Measurements from ENCODE around the gene RAB11B. TPM values are rescaled to one million over a fixed set of nuclear protein-coding genes. Genes with fewer than 3 reads are reported as not detected.

The RAB11B gene
- total and polyA plus RNA-seq, 9 of the 15 experiments (the other 6 are each of a cell fraction or from before 2014, with no cell fraction given), result 0.74 to 71.0 (median 13.8) TPM

- TF ChIP-seq, protein P1, sequence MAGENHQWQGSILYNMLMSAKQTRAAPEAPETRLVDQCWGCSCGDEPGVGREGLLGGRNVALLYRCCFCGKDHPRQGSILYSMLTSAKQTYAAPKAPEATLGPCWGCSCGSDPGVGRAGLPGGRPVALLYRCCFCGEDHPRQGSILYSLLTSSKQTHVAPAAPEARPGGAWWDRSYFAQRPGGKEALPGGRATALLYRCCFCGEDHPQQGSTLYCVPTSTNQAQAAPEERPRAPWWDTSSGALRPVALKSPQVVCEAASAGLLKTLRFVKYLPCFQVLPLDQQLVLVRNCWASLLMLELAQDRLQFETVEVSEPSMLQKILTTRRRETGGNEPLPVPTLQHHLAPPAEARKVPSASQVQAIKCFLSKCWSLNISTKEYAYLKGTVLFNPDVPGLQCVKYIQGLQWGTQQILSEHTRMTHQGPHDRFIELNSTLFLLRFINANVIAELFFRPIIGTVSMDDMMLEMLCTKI (IDR thresholded peaks at IDR 0.05; ENCODE audit: partially characterized antibody), result no peak
- TF ChIP-seq HDAC3 (IDR thresholded peaks at IDR 0.05; ENCODE audit: borderline replicate concordance, partially characterized antibody), result no peak
- TF ChIP-seq THAP12 (CRISPR knock-in tag; IDR thresholded peaks at IDR 0.05), result no peak
- TF ChIP-seq SETDB1 (IDR thresholded peaks at IDR 0.05; ENCODE audit: low read length), result no peak
- TF ChIP-seq MYNN (IDR thresholded peaks at IDR 0.05), result peak; percentile 38; the same call in 1 of the 2 replicates
- TF ChIP-seq MYNN (CRISPR knock-in tag; IDR thresholded peaks at IDR 0.05), result no peak
- 0 out of 2 replicates have a peak, but pooled peaks have one; percentile 6 for TF ChIP-seq PTBP1 (IDR thresholded peaks at IDR 0.05; ENCODE audit: low read depth, low read length)
- TF ChIP-seq SMAD3 (CRISPR knock-in tag; conservative IDR thresholded peaks at IDR 0.05), result no peak
- no peak for TF ChIP-seq TBL1XR1 (IDR thresholded peaks at IDR 0.05; ENCODE audit: low read length in 2 of 2)
- TF ChIP-seq, protein P2, sequence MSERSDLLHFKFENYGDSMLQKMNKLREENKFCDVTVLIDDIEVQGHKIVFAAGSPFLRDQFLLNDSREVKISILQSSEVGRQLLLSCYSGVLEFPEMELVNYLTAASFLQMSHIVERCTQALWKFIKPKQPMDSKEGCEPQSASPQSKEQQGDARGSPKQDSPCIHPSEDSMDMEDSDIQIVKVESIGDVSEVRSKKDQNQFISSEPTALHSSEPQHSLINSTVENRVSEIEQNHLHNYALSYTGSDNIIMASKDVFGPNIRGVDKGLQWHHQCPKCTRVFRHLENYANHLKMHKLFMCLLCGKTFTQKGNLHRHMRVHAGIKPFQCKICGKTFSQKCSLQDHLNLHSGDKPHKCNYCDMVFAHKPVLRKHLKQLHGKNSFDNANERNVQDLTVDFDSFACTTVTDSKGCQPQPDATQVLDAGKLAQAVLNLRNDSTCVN (CRISPR knock-in tag; IDR thresholded peaks at IDR 0.05), result no peak
- no peak for TF ChIP-seq HNRNPH1 (optimal IDR thresholded peaks at IDR 0.05; ENCODE audit: low read depth, low read length)
- TF ChIP-seq ZNF780A (CRISPR knock-in tag; IDR thresholded peaks at IDR 0.05), result no peak
- TF ChIP-seq SP1 (CRISPR knock-in tag; IDR thresholded peaks at IDR 0.05), result peak; percentile 69
- TF ChIP-seq CREB3L1 (IDR thresholded peaks at IDR 0.05; ENCODE audit: borderline replicate concordance, low read depth), result no peak
- peak; percentile 60 for TF ChIP-seq ZBTB7A (IDR thresholded peaks at IDR 0.05; ENCODE audit: borderline replicate concordance, control insufficient read depth, low read depth, low read length)
- TF ChIP-seq, protein P3, sequence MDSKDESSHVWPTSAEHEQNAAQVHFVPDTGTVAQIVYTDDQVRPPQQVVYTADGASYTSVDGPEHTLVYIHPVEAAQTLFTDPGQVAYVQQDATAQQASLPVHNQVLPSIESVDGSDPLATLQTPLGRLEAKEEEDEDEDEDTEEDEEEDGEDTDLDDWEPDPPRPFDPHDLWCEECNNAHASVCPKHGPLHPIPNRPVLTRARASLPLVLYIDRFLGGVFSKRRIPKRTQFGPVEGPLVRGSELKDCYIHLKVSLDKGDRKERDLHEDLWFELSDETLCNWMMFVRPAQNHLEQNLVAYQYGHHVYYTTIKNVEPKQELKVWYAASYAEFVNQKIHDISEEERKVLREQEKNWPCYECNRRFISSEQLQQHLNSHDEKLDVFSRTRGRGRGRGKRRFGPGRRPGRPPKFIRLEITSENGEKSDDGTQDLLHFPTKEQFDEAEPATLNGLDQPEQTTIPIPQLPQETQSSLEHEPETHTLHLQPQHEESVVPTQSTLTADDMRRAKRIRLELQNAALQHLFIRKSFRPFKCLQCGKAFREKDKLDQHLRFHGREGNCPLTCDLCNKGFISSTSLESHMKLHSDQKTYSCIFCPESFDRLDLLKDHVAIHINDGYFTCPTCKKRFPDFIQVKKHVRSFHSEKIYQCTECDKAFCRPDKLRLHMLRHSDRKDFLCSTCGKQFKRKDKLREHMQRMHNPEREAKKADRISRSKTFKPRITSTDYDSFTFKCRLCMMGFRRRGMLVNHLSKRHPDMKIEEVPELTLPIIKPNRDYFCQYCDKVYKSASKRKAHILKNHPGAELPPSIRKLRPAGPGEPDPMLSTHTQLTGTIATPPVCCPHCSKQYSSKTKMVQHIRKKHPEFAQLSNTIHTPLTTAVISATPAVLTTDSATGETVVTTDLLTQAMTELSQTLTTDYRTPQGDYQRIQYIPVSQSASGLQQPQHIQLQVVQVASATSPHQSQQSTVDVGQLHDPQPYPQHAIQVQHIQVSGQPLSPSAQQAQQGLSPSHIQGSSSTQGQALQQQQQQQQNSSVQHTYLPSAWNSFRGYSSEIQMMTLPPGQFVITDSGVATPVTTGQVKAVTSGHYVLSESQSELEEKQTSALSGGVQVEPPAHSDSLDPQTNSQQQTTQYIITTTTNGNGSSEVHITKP (IDR thresholded peaks at IDR 0.05; ENCODE audit: partially characterized antibody), result peak; percentile 59
- peak in 1 of 2 experiments; percentile 41; a peak in 1 of 4 replicates for TF ChIP-seq KDM1A (IDR thresholded peaks at IDR 0.05)
- no peak for TF ChIP-seq BRCA1 (IDR thresholded peaks at IDR 0.05)
- TF ChIP-seq BRCA1 (CRISPR knock-in tag; IDR thresholded peaks at IDR 0.05), result no peak
Observed at GRCh38 chr19:8396563-8397203, 6.5 kb downstream of the RAB11B start (continued).

All from K562 (cell line).